ENCODE results near the gene LAMA3. TPM values are rescaled to one million over a fixed set of nuclear protein-coding genes. Genes with fewer than 3 reads are reported as not detected.

LAMA3 gene
- total RNA-seq, 1 donor from 2014 or later: 126 TPM

DNA sequence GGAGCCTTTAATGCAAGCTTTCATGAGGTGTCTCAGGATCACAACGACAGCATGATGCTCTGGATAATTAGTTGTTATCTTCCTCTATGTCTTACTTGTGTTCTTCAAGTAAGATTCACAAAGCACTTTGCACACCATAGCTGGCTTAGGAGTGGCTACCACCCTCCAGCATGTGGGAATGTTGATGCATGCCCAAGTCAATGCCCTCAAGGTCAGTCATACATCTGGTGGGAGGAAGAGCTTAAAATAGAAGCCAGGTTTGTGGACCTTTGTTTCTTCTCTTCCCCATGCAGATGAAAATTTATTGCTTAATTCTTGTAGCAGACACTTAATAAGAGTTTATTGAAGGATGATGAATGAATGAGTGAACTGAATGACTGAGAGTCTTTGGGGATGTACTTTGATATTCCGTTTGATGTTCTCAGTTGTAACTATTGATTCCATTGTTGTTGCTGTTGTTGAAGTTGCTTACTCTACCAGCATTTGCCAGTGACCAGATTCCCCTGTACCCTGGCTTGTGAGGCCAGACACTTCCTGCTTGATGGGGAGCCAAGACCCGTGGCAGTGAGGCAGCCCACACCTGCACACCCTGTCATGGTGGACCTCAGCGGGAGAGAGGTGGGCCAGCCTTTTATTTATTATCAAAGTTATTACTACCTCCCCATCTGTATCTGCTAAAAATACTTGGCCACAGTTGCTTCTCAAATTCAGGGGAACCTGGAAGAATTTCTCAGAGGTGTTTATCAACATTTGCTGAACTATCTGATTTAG, 137.8 kb downstream of the LAMA3 start:
- Histone ChIP-seq H3K4me3 (ENCODE audit: low read depth, low read length) (no peak overlapping the region), H3K36me3 (ENCODE audit: control insufficient read depth, insufficient read depth, low read length) (no peaks in the 10 kb centered on the region), H3K27me3 (ENCODE audit: control insufficient read depth, insufficient read depth, low read length) (no peaks in the 10 kb centered on the region)
- TF ChIP-seq CTCF (IDR thresholded peaks at IDR 0.05; ENCODE audit: insufficient read depth, low read length, poor library complexity, severe bottlenecking): no peak
- no peak for DNase-seq (ENCODE audit: low read depth)

GRCh38 chr18:23827681-23828080, 138.4 kb downstream of the LAMA3 start:
- DNase-seq (ENCODE audit: low read depth): peak; percentile 84
- no peaks in the 10 kb centered on the region for H3K36me3 ChIP-seq (ENCODE audit: control insufficient read depth, insufficient read depth, low read length)
- TF ChIP-seq CTCF (IDR thresholded peaks at IDR 0.05; ENCODE audit: insufficient read depth, low read length, poor library complexity, severe bottlenecking): no peak
- H3K27me3 ChIP-seq (ENCODE audit: control insufficient read depth, insufficient read depth, low read length): no peaks in the 10 kb centered on the region
- H3K4me3 ChIP-seq (ENCODE audit: low read depth, low read length): no peak overlapping the region

- H3K36me3 ChIP-seq (ENCODE audit: control insufficient read depth, insufficient read depth, low read length): no peaks in the 10 kb centered on the region
Observed at GRCh38 chr18:23828426-23828825, 139.2 kb downstream of the LAMA3 start.

GRCh38 chr18:23832911-23833310, 143.7 kb downstream of the LAMA3 start:
- H3K36me3 ChIP-seq (ENCODE audit: control insufficient read depth, insufficient read depth, low read length): no peaks in the 10 kb centered on the region
- no peak for DNase-seq (ENCODE audit: low read depth)

More at GRCh38 chr18:23828426-23828825, 139.2 kb downstream of the LAMA3 start:
- Histone ChIP-seq H3K27me3 (ENCODE audit: control insufficient read depth, insufficient read depth, low read length) (no peaks in the 10 kb centered on the region), H3K4me3 (ENCODE audit: low read depth, low read length) (no peak overlapping the region)
- TF ChIP-seq CTCF (IDR thresholded peaks at IDR 0.05; ENCODE audit: insufficient read depth, low read length, poor library complexity, severe bottlenecking): no peak
- peak; percentile 85 for DNase-seq (ENCODE audit: low read depth)

GRCh38 chr18:23833714-23834113, 144.5 kb downstream of the LAMA3 start:
- Histone ChIP-seq H3K27me3 (ENCODE audit: control insufficient read depth, insufficient read depth, low read length) (no peaks in the 10 kb centered on the region), H3K4me3 (ENCODE audit: low read depth, low read length) (no peak overlapping the region), H3K36me3 (ENCODE audit: control insufficient read depth, insufficient read depth, low read length) (no peaks in the 10 kb centered on the region)
- no peak for DNase-seq (ENCODE audit: low read depth)
- no peak for TF ChIP-seq CTCF (IDR thresholded peaks at IDR 0.05; ENCODE audit: insufficient read depth, low read length, poor library complexity, severe bottlenecking)

More at GRCh38 chr18:23832911-23833310, 143.7 kb downstream of the LAMA3 start:
- no peak overlapping the region for H3K4me3 ChIP-seq (ENCODE audit: low read depth, low read length)
- H3K27me3 ChIP-seq (ENCODE audit: control insufficient read depth, insufficient read depth, low read length): no peaks in the 10 kb centered on the region
- TF ChIP-seq CTCF (IDR thresholded peaks at IDR 0.05; ENCODE audit: insufficient read depth, low read length, poor library complexity, severe bottlenecking): no peak

- Histone ChIP-seq H3K27me3 (ENCODE audit: control insufficient read depth, insufficient read depth, low read length) (no peaks in the 10 kb centered on the region), H3K36me3 (ENCODE audit: control insufficient read depth, insufficient read depth, low read length) (no peaks in the 10 kb centered on the region), H3K4me3 (ENCODE audit: low read depth, low read length) (no peak overlapping the region)
- TF ChIP-seq CTCF (IDR thresholded peaks at IDR 0.05; ENCODE audit: insufficient read depth, low read length, poor library complexity, severe bottlenecking): no peak
- no peak for DNase-seq (ENCODE audit: low read depth)
Observed at GRCh38 chr18:23835091-23835490, 145.8 kb downstream of the LAMA3 start.

Data from kidney epithelial cell (primary cell).